ENCODE results near the gene AFG1L.

AFG1L gene

GRCh38 chr6:108523697-108524096, 228.8 kb downstream of the AFG1L start:
- TF ChIP-seq SIN3A (IDR thresholded peaks at IDR 0.05; ENCODE audit: borderline replicate concordance, insufficient read depth, low read length): no peak
- TF ChIP-seq POLR2AphosphoS5 (IDR thresholded peaks at IDR 0.05; ENCODE audit: low read depth, low read length): no peak
- no peak for TF ChIP-seq TAF1 (IDR thresholded peaks at IDR 0.05; ENCODE audit: borderline replicate concordance, insufficient read depth, low read length)
- TF ChIP-seq REST (IDR thresholded peaks at IDR 0.05; ENCODE audit: insufficient read depth in 1 of 2, low read depth in 2 of 2, low read length in 2 of 2): no peak
- no peak for TF ChIP-seq FOXP2 (optimal IDR thresholded peaks at IDR 0.05; ENCODE audit: borderline replicate concordance, extremely low read depth, extremely low read length, insufficient read depth)

- TF ChIP-seq FOXP2 (optimal IDR thresholded peaks at IDR 0.05; ENCODE audit: borderline replicate concordance, extremely low read depth, extremely low read length, insufficient read depth): no peak
- no peak for TF ChIP-seq POLR2AphosphoS5 (IDR thresholded peaks at IDR 0.05; ENCODE audit: low read depth, low read length)
- no peak for TF ChIP-seq TAF1 (IDR thresholded peaks at IDR 0.05; ENCODE audit: borderline replicate concordance, insufficient read depth, low read length)
- TF ChIP-seq SIN3A (IDR thresholded peaks at IDR 0.05; ENCODE audit: borderline replicate concordance, insufficient read depth, low read length): no peak
- TF ChIP-seq REST (IDR thresholded peaks at IDR 0.05; ENCODE audit: insufficient read depth in 1 of 2, low read depth in 2 of 2, low read length in 2 of 2): no peak
Observed at GRCh38 chr6:108524528-108525248, 229.8 kb downstream of the AFG1L start.

GRCh38 chr6:108526739-108527174, 231.9 kb downstream of the AFG1L start:
- TF ChIP-seq TAF1 (IDR thresholded peaks at IDR 0.05; ENCODE audit: borderline replicate concordance, insufficient read depth, low read length) (no peak), POLR2AphosphoS5 (IDR thresholded peaks at IDR 0.05; ENCODE audit: low read depth, low read length) (no peak), SIN3A (IDR thresholded peaks at IDR 0.05; ENCODE audit: borderline replicate concordance, insufficient read depth, low read length) (no peak), FOXP2 (optimal IDR thresholded peaks at IDR 0.05; ENCODE audit: borderline replicate concordance, extremely low read depth, extremely low read length, insufficient read depth) (no peak), REST (IDR thresholded peaks at IDR 0.05; ENCODE audit: insufficient read depth in 1 of 2, low read depth in 2 of 2, low read length in 2 of 2) (no peak)

GRCh38 chr6:108528878-108529277, 234.0 kb downstream of the AFG1L start:
- TF ChIP-seq TAF1 (IDR thresholded peaks at IDR 0.05; ENCODE audit: borderline replicate concordance, insufficient read depth, low read length): no peak
- TF ChIP-seq POLR2AphosphoS5 (IDR thresholded peaks at IDR 0.05; ENCODE audit: low read depth, low read length): no peak
- no peak for TF ChIP-seq REST (IDR thresholded peaks at IDR 0.05; ENCODE audit: insufficient read depth in 1 of 2, low read depth in 2 of 2, low read length in 2 of 2)

Measured in PFSK-1 (cell line).